NCI-H748 treated with DMSO at 0.1 percent for 48 hours (cell line): ENCODE data around the gene ULK4.
A peak's percentile ranks its signal among the peaks of the same experiment; 100 is the strongest.
"Not testable (repeated sequence)": the region's sequence is repeated elsewhere in the genome, so short reads cannot be mapped to it uniquely, and the experiment has no call there.

Experiments used
- DNase-seq: peaks from one replicate; lab custom pipeline; 2025; lab: John Stamatoyannopoulos, UW

The ULK4 gene

GRCh38 chr3:41441139-41441538 lies 520.8 kb downstream of the ULK4 start:
- no peak for DNase-seq

DNA sequence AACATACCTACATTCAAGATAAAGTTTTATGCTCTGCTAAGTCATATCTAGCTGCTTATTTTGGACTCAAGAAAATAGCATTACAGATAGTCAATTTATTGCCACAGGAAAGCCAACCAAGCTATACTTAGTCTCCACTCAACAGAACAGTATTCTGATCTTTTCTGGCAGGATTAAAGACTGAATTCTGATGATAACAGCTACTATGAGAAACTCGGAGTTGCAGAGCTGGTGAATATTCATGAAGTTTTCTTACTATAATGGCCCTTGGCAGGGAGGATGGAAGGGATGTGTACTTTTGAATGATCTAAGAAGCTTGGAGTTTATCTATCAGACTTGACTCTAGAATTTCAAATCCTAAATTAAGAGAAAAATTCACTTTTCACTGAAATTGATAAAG lies 524.9 kb downstream of the ULK4 start:
- no peak for DNase-seq

GRCh38 chr3:41434781-41435180 lies 527.1 kb downstream of the ULK4 start:
- DNase-seq: no peak

GRCh38 chr3:41431386-41431785 lies 530.5 kb downstream of the ULK4 start:
- DNase-seq: no peak

GRCh38 chr3:41430886-41431285 lies 531.0 kb downstream of the ULK4 start:
- no peak for DNase-seq

DNA sequence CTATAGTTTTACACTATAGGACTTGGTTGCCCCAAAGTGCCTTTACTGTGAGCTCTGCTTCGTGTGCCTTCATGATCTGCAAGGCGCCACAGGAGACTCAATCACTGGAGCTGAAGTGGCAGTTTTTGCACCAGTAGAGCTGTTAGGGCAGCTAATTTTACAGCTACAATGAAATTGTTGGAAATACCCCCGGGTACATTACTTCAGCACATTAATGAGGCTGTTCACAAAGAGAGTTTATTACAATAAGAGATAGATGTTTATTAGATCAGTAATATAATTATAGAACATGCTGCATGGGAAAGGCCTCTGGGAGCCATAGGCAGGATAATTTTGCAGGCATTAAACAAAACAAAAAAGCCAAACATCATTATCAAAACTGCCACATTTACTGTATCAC lies 531.5 kb downstream of the ULK4 start:
- DNase-seq: no peak

DNA sequence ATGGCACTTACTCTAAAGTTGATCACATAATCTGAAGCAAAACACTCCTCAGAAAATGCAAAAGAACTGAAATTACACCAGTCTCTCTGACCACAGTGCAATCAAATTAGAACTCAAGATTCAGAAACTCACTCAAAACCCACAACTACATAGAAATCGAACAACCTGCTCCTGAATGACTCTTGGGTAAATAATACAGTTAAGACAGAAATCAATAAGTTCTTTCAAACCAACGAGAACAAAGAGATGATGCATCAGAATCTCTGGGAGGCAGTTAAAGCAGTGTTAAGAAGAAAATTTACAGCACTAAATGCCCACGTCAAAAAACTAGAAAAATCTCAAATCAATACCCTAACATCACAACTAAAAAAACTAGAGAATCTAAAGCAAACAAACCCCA lies 535.4 kb downstream of the ULK4 start:
- DNase-seq: no peak

GRCh38 chr3:41424543-41425300 lies 537.2 kb downstream of the ULK4 start:
- no peak for DNase-seq

GRCh38 chr3:41419809-41420208 lies 542.1 kb downstream of the ULK4 start:
- DNase-seq: no peak

GRCh38 chr3:41418961-41419691 lies 542.8 kb downstream of the ULK4 start:
- DNase-seq: no peak

GRCh38 chr3:41417574-41417973 lies 544.3 kb downstream of the ULK4 start:
- DNase-seq: no peak

GRCh38 chr3:41411065-41411464 lies 550.8 kb downstream of the ULK4 start:
- no peak for DNase-seq

DNA sequence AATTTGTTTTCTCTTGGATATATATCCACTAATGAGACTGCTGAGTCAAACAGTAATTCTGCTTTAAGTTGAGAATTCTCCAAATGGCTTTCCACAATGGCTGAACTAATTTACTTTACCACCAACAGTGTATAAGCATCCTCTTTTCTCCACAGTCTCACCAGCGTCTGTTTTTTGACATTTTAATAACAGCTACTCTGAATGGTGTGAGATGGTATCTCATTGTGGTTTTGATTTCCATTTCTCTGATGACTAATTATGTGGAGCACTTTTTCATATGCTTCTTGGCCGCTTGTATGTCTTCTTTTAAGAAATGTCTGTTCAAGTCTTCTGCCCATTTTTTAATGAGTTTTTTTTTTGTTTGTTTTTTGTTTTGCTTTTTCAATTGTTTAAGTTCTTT lies 556.4 kb downstream of the ULK4 start:
- DNase-seq: no peak

DNA sequence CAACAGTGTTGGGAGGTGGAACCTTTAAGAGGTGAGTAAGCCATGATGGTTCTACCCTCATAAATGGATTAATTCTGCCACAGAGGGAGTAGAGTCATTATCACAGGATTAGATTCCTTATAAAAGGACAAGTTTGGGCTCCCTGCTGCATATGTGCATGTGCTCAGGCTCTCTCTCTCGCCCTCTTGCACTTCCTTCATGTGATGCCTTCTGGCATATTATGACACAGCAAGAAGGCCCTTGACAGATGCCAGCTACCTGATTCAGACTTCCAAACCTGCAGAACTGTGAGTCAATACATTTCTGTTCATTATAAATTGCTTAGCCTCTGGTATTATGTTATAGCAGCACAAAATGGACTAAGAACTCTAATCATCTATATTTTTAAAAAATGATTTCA lies 557.3 kb downstream of the ULK4 start:
- DNase-seq: no peak

GRCh38 chr3:41394896-41395295 lies 567.0 kb downstream of the ULK4 start:
- DNase-seq: no peak

DNA sequence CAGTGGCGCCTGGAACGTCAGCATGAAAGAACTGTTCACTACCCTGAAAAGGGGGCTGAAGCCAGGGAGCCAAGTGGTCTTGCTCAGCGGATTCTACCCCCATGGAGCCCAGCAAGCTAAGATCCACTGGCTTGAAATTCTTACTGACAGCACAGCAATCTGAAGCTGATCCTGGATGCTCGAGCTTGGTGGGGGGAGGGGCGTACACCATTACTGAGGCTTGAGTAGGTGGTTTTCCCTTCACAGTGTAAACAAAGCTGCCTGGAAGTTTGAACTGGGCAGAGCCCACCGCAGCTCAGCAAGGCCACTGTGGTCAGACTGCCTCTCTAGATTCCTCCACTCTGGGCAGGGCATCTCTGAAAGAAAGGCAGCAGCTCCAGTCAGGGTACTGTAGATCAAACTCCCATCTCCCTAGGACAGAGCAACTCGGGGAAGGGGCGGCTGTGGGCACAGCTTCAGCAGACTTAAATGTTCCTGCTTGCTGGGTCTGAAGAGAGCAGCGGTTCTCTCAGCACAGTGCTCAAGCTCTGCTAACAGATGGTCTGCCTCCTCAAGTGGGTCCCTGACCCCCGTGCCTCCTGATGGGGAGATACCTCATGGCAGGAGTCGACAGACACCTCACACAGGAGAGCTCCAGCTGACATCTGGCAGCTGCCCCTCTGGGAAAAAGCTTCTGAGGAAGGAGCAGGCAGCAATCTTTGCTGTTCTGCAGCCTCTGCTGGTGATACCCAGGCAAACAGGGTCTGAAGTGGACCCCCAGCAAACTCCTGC lies 591.0 kb downstream of the ULK4 start:
- not testable (repeated sequence) for DNase-seq

DNA sequence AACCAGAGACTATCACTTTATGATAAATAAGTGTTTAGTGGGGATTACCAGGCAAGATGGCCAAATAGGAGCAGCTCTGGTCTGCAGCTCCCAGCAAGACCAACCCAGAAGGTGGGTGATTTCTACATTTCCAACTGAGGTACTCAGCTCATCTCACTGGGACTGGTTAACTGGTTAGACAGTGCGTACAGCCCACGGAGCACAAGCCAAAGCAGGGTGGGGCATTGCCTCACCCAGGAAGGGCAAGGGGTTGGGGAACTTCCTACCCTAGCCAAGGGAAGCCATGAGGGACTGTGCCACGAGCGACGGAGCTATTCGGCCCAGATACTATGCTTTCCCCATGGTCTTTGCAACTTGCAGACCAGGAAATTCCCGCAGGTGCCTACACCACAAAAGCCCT lies 591.6 kb downstream of the ULK4 start:
- DNase-seq: no peak

DNA sequence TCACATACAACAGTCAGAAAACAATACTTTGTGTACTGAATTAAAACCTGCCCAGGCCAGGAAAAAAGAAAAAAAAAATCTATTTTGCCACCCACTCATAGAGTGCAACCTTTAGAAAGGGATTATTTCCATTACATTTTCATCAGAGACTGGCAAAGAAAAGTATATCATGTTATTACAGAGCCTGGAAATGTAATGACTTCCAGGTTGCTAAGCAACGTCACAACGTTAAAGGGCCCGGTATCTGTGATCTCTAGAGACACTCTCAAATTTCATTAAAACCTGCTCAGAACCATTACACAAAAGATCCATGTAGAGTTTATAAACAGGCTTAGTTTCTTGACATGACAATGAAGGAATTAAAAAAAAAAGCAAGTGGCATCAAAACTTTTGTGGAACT lies 592.1 kb downstream of the ULK4 start:
- peak; percentile 74 for DNase-seq

DNA sequence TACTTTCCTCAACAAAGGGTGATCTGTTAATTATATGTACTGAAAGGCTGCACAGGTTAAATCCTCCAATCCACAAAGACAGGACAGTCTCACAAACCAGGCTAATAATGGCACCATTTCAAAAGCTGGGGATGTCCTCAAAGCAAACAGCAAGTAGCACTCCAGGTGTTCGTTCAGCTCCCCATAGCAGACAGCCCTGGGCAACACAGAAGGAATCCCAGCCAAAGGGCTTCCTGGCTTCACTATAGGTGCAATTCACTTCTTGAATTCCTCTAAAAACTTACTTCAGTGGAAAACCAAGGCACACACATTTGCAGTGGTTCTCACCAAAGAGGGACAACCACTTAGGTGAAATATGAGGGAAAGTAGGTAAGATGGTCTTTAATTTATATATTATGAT lies 595.9 kb downstream of the ULK4 start:
- DNase-seq: peak; percentile 63

GRCh38 chr3:41364736-41365135 lies 597.2 kb downstream of the ULK4 start:
- DNase-seq: no peak

- peak; percentile 20 for DNase-seq
Measured at GRCh38 chr3:41363830-41364523, 597.9 kb downstream of the ULK4 start.
